Neural progenitor cell (in vitro differentiated cells): ENCODE measurements around the gene GNG4. TPM values are rescaled to one million over a fixed set of nuclear protein-coding genes. Genes with fewer than 3 reads are reported as not detected.
A peak's percentile ranks its signal among the peaks of the same experiment; 100 is the strongest.

Experiments
- DNase-seq: peaks from one replicate; pipeline ENCODE4 v3.0.0-alpha.2; 2016; ENCODE audit warnings: low spot score
- H2AFZ ChIP-seq: fragments of 200-600 bp; sonication (generic); replicated peaks from 2 replicates; pipeline ENCODE4 v1.6.1; 2016; ENCODE audit warnings: antibody characterized with exemption
- H3F3A ChIP-seq: fragments of 200-600 bp; sonication (generic); 2 replicates; pipeline ENCODE4 v1.6.1; 2016; ENCODE audit warnings: antibody characterized with exemption, low read depth
- H3K27ac ChIP-seq: fragments of 200-600 bp; sonication (generic); 2 replicates; pipeline ENCODE4 v1.5.1; 2016; ENCODE audit warnings: mild to moderate bottlenecking
- H3K27me3 ChIP-seq: fragments of 200-600 bp; sonication (generic); 2 replicates; pipeline ENCODE4 v1.6.1; 2016; ENCODE audit warnings: mild to moderate bottlenecking, moderate library complexity
- H3K36me3 ChIP-seq: fragments of 200-600 bp; sonication (generic); 2 replicates; pipeline ENCODE4 v1.5.1; 2016
- H3K4me1 ChIP-seq: fragments of 200-600 bp; sonication (generic); 2 replicates; pipeline ENCODE4 v1.6.1; 2016; ENCODE audit warnings: mixed run types
- H3K4me2 ChIP-seq: fragments of 200-600 bp; sonication (generic); 2 replicates; pipeline ENCODE4 v1.6.1; 2016
- H3K4me3 ChIP-seq: fragments of 200-600 bp; sonication (generic); 2 replicates; pipeline ENCODE4 v1.5.1; 2016
- H3K79me2 ChIP-seq: fragments of 200-600 bp; sonication (generic); 2 replicates; pipeline ENCODE4 v1.6.1; 2016; ENCODE audit warnings: low read depth
- H3K9ac ChIP-seq: fragments of 200-600 bp; sonication (generic); 2 replicates; pipeline ENCODE4 v1.6.1; 2016
- H3K9me3 ChIP-seq: fragments of 200-600 bp; sonication (generic); 2 replicates; pipeline ENCODE4 v1.5.1; 2016; ENCODE audit warnings: low read depth
- H4K20me1 ChIP-seq: fragments of 200-600 bp; sonication (generic); 2 replicates; pipeline ENCODE4 v1.6.1; 2016; ENCODE audit warnings: low read depth
- H3K27ac Mint-ChIP-seq: 3 replicates; pipeline ENCODE4 v1.8.0; 2021; ENCODE audit warnings: mixed read lengths
- H3K27me3 Mint-ChIP-seq: 2 replicates; pipeline ENCODE4 v1.8.0; 2022; ENCODE audit warnings: low read depth, mild to moderate bottlenecking, inconsistent platforms, moderate library complexity, mixed read lengths; ENCODE audit not compliant: insufficient read depth
- H3K36me3 Mint-ChIP-seq: 3 replicates; pipeline ENCODE4 v1.8.0; 2021; ENCODE audit warnings: mixed read lengths
- H3K4me1 Mint-ChIP-seq: 3 replicates; pipeline ENCODE4 v1.8.0; 2021; ENCODE audit warnings: mixed read lengths
- H3K4me3 Mint-ChIP-seq: 3 replicates; pipeline ENCODE4 v1.8.0; 2021; ENCODE audit warnings: mild to moderate bottlenecking, moderate library complexity, mixed read lengths
- H3K9me3 Mint-ChIP-seq: 3 replicates; pipeline ENCODE4 v1.8.0; 2020; ENCODE audit warnings: mixed read lengths
- CTCF ChIP-seq: fragments of 200-600 bp; sonication (generic); IDR thresholded peaks from 2 replicates; pipeline ENCODE4 v1.5.1; 2017; ENCODE audit warnings: antibody characterized with exemption, mild to moderate bottlenecking
- EZH2 ChIP-seq: fragments of 200-600 bp; sonication (generic); IDR thresholded peaks from 2 replicates; pipeline ENCODE4 v1.6.1; 2017; ENCODE audit warnings: antibody characterized with exemption, mild to moderate bottlenecking, moderate library complexity
- EZH2phosphoT487 ChIP-seq: fragments of 200-600 bp; sonication (generic); IDR thresholded peaks from 2 replicates; pipeline ENCODE4 v1.6.1; 2017; ENCODE audit warnings: antibody characterized with exemption
- total RNA-seq: library from RNA; depleted of rRNA; stranded (reverse); fragments of >200 nt; gene quantifications from 2 replicates; pipeline ENCODE4 v1.2.3, GENCODE V29; 2015; ENCODE audit warnings: low replicate concordance

The GNG4 gene
- total RNA-seq, 1 donor from 2014 or later: 14.9 TPM

GRCh38 chr1:235504122-235504493 lies 145.5 kb downstream of the GNG4 start, which contains the start of gene B3GALNT2:
Gene B3GALNT2, minus strand, starts transcription at chr1:235504452. Its CDS starts 200 bp downstream, at chr1:235504252.
- Mint-ChIP-seq H3K9me3 (no peaks in the 10 kb centered on the region), H3K27ac (peak within 1 kb of the TSS; percentile 96), H3K36me3 (peaks cover 5% of the 10 kb centered on the region), H3K27me3 (peaks cover 4% of the 10 kb centered on the region), H3K4me1 (peaks cover 6% of the 10 kb centered on the region), H3K4me3 (peak within 1 kb of the TSS; percentile 97)
- H3K36me3 ChIP-seq: no peaks in the 10 kb centered on the region
- peaks cover 36% of the 10 kb centered on the region for H3F3A ChIP-seq
- no peak for TF ChIP-seq EZH2
- no peak for TF ChIP-seq CTCF
- TF ChIP-seq EZH2phosphoT487: no peak
- no peaks in the 10 kb centered on the region for H3K27me3 ChIP-seq
- H3K4me1 ChIP-seq: peaks cover 6% of the 10 kb centered on the region
- peak within 1 kb of the TSS; percentile 90 for H3K4me3 ChIP-seq
- no peaks in the 10 kb centered on the region for H3K9me3 ChIP-seq
- H4K20me1 ChIP-seq: peaks cover 27% of the 10 kb centered on the region
- peak within 1 kb of the TSS; percentile 83 for H2AFZ ChIP-seq
- H3K79me2 ChIP-seq: peaks cover 46% of the 10 kb centered on the region
- peak within 1 kb of the TSS; percentile 84 for H3K27ac ChIP-seq
- no peak for DNase-seq
- peak within 1 kb of the TSS; percentile 72 for H3K9ac ChIP-seq
- peak within 1 kb of the TSS; percentile 94 for H3K4me2 ChIP-seq

- Histone ChIP-seq H2AFZ (peak overlapping the region; percentile 66), H3K9me3 (no peaks in the 10 kb centered on the region), H3K79me2 (peaks cover 52% of the 10 kb centered on the region), H3K27ac (peak overlapping the region; percentile 79), H3K36me3 (no peaks in the 10 kb centered on the region), H3F3A (peaks cover 36% of the 10 kb centered on the region), H3K4me3 (peak overlapping the region; percentile 90), H3K4me2 (peak overlapping the region; percentile 94), H3K9ac (peak overlapping the region; percentile 33), H3K4me1 (peaks cover 6% of the 10 kb centered on the region), H4K20me1 (peaks cover 27% of the 10 kb centered on the region), H3K27me3 (no peaks in the 10 kb centered on the region)
- Mint-ChIP-seq H3K36me3 (peaks cover 5% of the 10 kb centered on the region), H3K9me3 (no peaks in the 10 kb centered on the region), H3K4me1 (peaks cover 6% of the 10 kb centered on the region), H3K27ac (peak overlapping the region; percentile 85), H3K27me3 (peaks cover 4% of the 10 kb centered on the region), H3K4me3 (peak overlapping the region; percentile 95)
- TF ChIP-seq EZH2phosphoT487 (peak; percentile 35), EZH2 (peak; percentile 29), CTCF (no peak)
- DNase-seq: peak; percentile 86
Measured at GRCh38 chr1:235503403-235504121, 146.0 kb downstream of the GNG4 start.

GRCh38 chr1:235502601-235503402 lies 146.8 kb downstream of the GNG4 start:
- peaks cover 42% of the 10 kb centered on the region for H3F3A ChIP-seq
- DNase-seq: no peak
- H3K27me3 ChIP-seq: no peaks in the 10 kb centered on the region
- Mint-ChIP-seq H3K4me1 (peaks cover 11% of the 10 kb centered on the region), H3K4me3 (peak overlapping the region; percentile 95), H3K9me3 (no peaks in the 10 kb centered on the region), H3K27me3 (peaks cover 4% of the 10 kb centered on the region), H3K27ac (peak overlapping the region; percentile 85), H3K36me3 (peaks cover 5% of the 10 kb centered on the region)
- peaks cover 35% of the 10 kb centered on the region for H4K20me1 ChIP-seq
- H3K4me1 ChIP-seq: peaks cover 9% of the 10 kb centered on the region
- H2AFZ ChIP-seq: peak overlapping the region; percentile 66
- H3K36me3 ChIP-seq: no peaks in the 10 kb centered on the region
- H3K9ac ChIP-seq: peak overlapping the region; percentile 33
- H3K79me2 ChIP-seq: peaks cover 60% of the 10 kb centered on the region
- H3K4me2 ChIP-seq: peak overlapping the region; percentile 94
- H3K27ac ChIP-seq: no peak overlapping the region
- no peaks in the 10 kb centered on the region for H3K9me3 ChIP-seq
- peak overlapping the region; percentile 90 for H3K4me3 ChIP-seq
- TF ChIP-seq CTCF (no peak), EZH2 (no peak), EZH2phosphoT487 (no peak)
